Gastroesophageal sphincter (tissue), 3 donors: Measurements from ENCODE around the gene ASB6.

Experiments
- POLR2A ChIP-seq, 2 donors: fragments of 450-650 bp; IDR thresholded peaks; one replicate each; pipeline ENCODE4 v1.6.1; 2017; ENCODE audit warnings: antibody characterized with exemption in 2 of 2, mild to moderate bottlenecking in 2 of 2, moderate library complexity in 1 of 2
- POLR2AphosphoS5 ChIP-seq: sonication (generic); formaldehyde crosslinking; IDR thresholded peaks from one replicate; pipeline ENCODE4 v1.6.1; 2017; ENCODE audit warnings: antibody characterized with exemption
- TF ChIP-seq, protein P1 (sequence below), 4 experiments: fragments of 200-600 bp in 2 of 4; fragments of 450-650 bp in 2 of 4; sonication (generic) in 1 of 4; IDR thresholded peaks; one replicate each; pipeline ENCODE4 v1.5.1; 2017 to 2019; ENCODE audit warnings: antibody characterized with exemption in 4 of 4, mild to moderate bottlenecking in 2 of 4, moderate library complexity in 2 of 4

DNA sequence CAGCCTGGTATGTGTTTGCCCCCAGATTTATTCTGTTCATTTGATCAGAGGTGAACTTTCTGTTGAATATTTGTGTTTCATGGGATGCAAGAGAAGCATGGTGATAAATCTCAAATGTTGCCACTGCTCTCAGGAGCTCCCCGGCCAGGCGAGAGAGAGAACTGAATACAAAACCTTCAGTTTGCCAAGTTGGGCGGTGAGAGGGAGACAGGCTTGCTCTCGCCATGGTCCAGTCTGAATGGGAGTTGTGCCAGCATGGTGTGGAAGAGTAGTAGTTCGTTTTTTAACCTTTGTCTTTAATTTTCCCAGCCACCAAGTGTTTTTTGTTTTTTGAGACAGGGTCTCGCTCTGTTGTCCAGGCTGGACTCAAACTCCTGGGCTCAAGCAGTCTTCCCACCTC lies 13.2 kb downstream of the ASB6 start:
- TF ChIP-seq, protein P1, sequence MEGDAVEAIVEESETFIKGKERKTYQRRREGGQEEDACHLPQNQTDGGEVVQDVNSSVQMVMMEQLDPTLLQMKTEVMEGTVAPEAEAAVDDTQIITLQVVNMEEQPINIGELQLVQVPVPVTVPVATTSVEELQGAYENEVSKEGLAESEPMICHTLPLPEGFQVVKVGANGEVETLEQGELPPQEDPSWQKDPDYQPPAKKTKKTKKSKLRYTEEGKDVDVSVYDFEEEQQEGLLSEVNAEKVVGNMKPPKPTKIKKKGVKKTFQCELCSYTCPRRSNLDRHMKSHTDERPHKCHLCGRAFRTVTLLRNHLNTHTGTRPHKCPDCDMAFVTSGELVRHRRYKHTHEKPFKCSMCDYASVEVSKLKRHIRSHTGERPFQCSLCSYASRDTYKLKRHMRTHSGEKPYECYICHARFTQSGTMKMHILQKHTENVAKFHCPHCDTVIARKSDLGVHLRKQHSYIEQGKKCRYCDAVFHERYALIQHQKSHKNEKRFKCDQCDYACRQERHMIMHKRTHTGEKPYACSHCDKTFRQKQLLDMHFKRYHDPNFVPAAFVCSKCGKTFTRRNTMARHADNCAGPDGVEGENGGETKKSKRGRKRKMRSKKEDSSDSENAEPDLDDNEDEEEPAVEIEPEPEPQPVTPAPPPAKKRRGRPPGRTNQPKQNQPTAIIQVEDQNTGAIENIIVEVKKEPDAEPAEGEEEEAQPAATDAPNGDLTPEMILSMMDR (IDR thresholded peaks at IDR 0.05), result no peak
- TF ChIP-seq POLR2A (IDR thresholded peaks at IDR 0.05) (no peak), POLR2AphosphoS5 (no peak)
